HEK293 (cell line): ENCODE measurements around the gene GTF2I.

ENCODE experiments used
- GFI1B ChIP-seq: fragments of 450-650 bp; formaldehyde crosslinking; IDR thresholded peaks from 2 replicates; pipeline ENCODE4 v1.5.1; 2016; ENCODE audit warnings: missing biosample characterization, missing genetic modification characterization
- INSM2 ChIP-seq: fragments of 450-650 bp; formaldehyde crosslinking; IDR thresholded peaks from 2 replicates; pipeline ENCODE4 v1.5.1; 2016; ENCODE audit warnings: missing biosample characterization, missing genetic modification characterization
- PRDM1 ChIP-seq: fragments of 450-650 bp; formaldehyde crosslinking; IDR thresholded peaks from 2 replicates; pipeline ENCODE4; 2016; ENCODE audit warnings: missing biosample characterization, missing genetic modification characterization
- ZBTB17 ChIP-seq: fragments of 450-650 bp; formaldehyde crosslinking; IDR thresholded peaks from 2 replicates; pipeline ENCODE4 v1.5.1; 2016; ENCODE audit warnings: missing biosample characterization, missing genetic modification characterization
- ZBTB21 ChIP-seq: fragments of 450-650 bp; formaldehyde crosslinking; IDR thresholded peaks from 2 replicates; pipeline ENCODE4 v1.5.1; 2017; ENCODE audit warnings: missing biosample characterization, missing genetic modification characterization
- ZBTB44 ChIP-seq: fragments of 450-650 bp; IDR thresholded peaks from 2 replicates; pipeline ENCODE4 v1.5.1; 2018; ENCODE audit warnings: missing biosample characterization, mild to moderate bottlenecking, missing genetic modification characterization
- ZBTB48 ChIP-seq: fragments of 450-650 bp; formaldehyde crosslinking; IDR thresholded peaks from 2 replicates; pipeline ENCODE4 v1.5.1; 2016; ENCODE audit warnings: missing biosample characterization, missing genetic modification characterization
- ZIC2 ChIP-seq: fragments of 450-650 bp; formaldehyde crosslinking; IDR thresholded peaks from 2 replicates; pipeline ENCODE4 v1.5.1; 2016; ENCODE audit warnings: missing biosample characterization, missing genetic modification characterization
- ZNF121 ChIP-seq: fragments of 450-650 bp; formaldehyde crosslinking; IDR thresholded peaks from 2 replicates; pipeline ENCODE4 v1.5.1; 2016; ENCODE audit warnings: missing biosample characterization, missing genetic modification characterization
- ZNF138 ChIP-seq: fragments of 450-650 bp; formaldehyde crosslinking; IDR thresholded peaks from 2 replicates; pipeline ENCODE4 v1.5.1; 2016; ENCODE audit warnings: missing biosample characterization, missing genetic modification characterization, borderline replicate concordance
- ZNF169 ChIP-seq: fragments of 450-650 bp; formaldehyde crosslinking; IDR thresholded peaks from 2 replicates; pipeline ENCODE4 v1.5.1; 2016; ENCODE audit warnings: missing biosample characterization, missing genetic modification characterization
- ZNF184 ChIP-seq: fragments of 450-650 bp; IDR thresholded peaks from 2 replicates; pipeline ENCODE4 v1.5.1; 2018; ENCODE audit warnings: missing biosample characterization, mild to moderate bottlenecking, missing genetic modification characterization
- ZNF19 ChIP-seq: fragments of 450-650 bp; formaldehyde crosslinking; IDR thresholded peaks from 2 replicates; pipeline ENCODE4; 2016; ENCODE audit warnings: missing biosample characterization, missing genetic modification characterization, low read depth
- ZNF423 ChIP-seq: fragments of 450-650 bp; formaldehyde crosslinking; IDR thresholded peaks from 2 replicates; pipeline ENCODE4 v1.5.1; 2016; ENCODE audit warnings: missing biosample characterization, missing genetic modification characterization
- ZNF426 ChIP-seq: fragments of 450-650 bp; formaldehyde crosslinking; IDR thresholded peaks from 2 replicates; pipeline ENCODE4 v1.5.1; 2017; ENCODE audit warnings: missing biosample characterization, missing genetic modification characterization, mild to moderate bottlenecking, inconsistent platforms, moderate library complexity
- ZNF530 ChIP-seq: fragments of 450-650 bp; formaldehyde crosslinking; IDR thresholded peaks from 2 replicates; pipeline ENCODE4 v1.5.1; 2016; ENCODE audit warnings: low read depth, missing biosample characterization, missing genetic modification characterization
- ZNF548 ChIP-seq: fragments of 450-650 bp; formaldehyde crosslinking; IDR thresholded peaks from 2 replicates; pipeline ENCODE4 v1.5.1; 2016; ENCODE audit warnings: missing biosample characterization, missing genetic modification characterization
- ZNF561 ChIP-seq: fragments of 450-650 bp; IDR thresholded peaks from 2 replicates; pipeline ENCODE4 v1.5.1; 2018; ENCODE audit warnings: missing biosample characterization, missing genetic modification characterization, borderline replicate concordance
- ZNF571 ChIP-seq: fragments of 450-650 bp; formaldehyde crosslinking; IDR thresholded peaks from 2 replicates; pipeline ENCODE4 v1.5.0; 2017; ENCODE audit warnings: missing biosample characterization, missing genetic modification characterization
- ZNF600 ChIP-seq: fragments of 450-650 bp; formaldehyde crosslinking; IDR thresholded peaks from 2 replicates; pipeline ENCODE4 v1.5.1; 2016; ENCODE audit warnings: missing biosample characterization, missing genetic modification characterization
- ZNF654 ChIP-seq: fragments of 450-650 bp; formaldehyde crosslinking; IDR thresholded peaks from 2 replicates; pipeline ENCODE4 v1.5.1; 2016; ENCODE audit warnings: low read depth, missing biosample characterization, missing genetic modification characterization
- ZNF658 ChIP-seq: fragments of 450-650 bp; formaldehyde crosslinking; IDR thresholded peaks from 2 replicates; pipeline ENCODE4; 2016; ENCODE audit warnings: missing biosample characterization, missing genetic modification characterization
- ZNF670 ChIP-seq: fragments of 450-650 bp; formaldehyde crosslinking; IDR thresholded peaks from 2 replicates; pipeline ENCODE4 v1.5.1; 2016; ENCODE audit warnings: missing biosample characterization, missing genetic modification characterization, low read depth
- ZNF701 ChIP-seq: fragments of 450-650 bp; formaldehyde crosslinking; IDR thresholded peaks from 2 replicates; pipeline ENCODE4 v1.5.1; 2016; ENCODE audit warnings: missing biosample characterization, missing genetic modification characterization
- ZNF792 ChIP-seq: fragments of 450-650 bp; formaldehyde crosslinking; IDR thresholded peaks from 2 replicates; pipeline ENCODE4 v1.5.1; 2016; ENCODE audit warnings: missing biosample characterization, missing genetic modification characterization
- ZSCAN23 ChIP-seq: fragments of 450-650 bp; formaldehyde crosslinking; IDR thresholded peaks from 2 replicates; pipeline ENCODE4 v1.5.1; 2016; ENCODE audit warnings: missing biosample characterization, missing genetic modification characterization
- TF ChIP-seq, protein P1 (sequence below): fragments of 450-650 bp; formaldehyde crosslinking; IDR thresholded peaks from 2 replicates; pipeline ENCODE4 v1.5.1; 2016; ENCODE audit warnings: missing biosample characterization, missing genetic modification characterization
- TF ChIP-seq, protein P2 (sequence below): fragments of 450-650 bp; formaldehyde crosslinking; IDR thresholded peaks from 2 replicates; pipeline ENCODE4 v1.5.1; 2017; ENCODE audit warnings: missing biosample characterization, mild to moderate bottlenecking, missing genetic modification characterization, moderate library complexity
- TF ChIP-seq, protein P3 (sequence below): fragments of 450-650 bp; formaldehyde crosslinking; IDR thresholded peaks from 2 replicates; pipeline ENCODE4 v1.5.1; 2016; ENCODE audit warnings: missing biosample characterization, missing genetic modification characterization, borderline replicate concordance

The GTF2I gene

DNA sequence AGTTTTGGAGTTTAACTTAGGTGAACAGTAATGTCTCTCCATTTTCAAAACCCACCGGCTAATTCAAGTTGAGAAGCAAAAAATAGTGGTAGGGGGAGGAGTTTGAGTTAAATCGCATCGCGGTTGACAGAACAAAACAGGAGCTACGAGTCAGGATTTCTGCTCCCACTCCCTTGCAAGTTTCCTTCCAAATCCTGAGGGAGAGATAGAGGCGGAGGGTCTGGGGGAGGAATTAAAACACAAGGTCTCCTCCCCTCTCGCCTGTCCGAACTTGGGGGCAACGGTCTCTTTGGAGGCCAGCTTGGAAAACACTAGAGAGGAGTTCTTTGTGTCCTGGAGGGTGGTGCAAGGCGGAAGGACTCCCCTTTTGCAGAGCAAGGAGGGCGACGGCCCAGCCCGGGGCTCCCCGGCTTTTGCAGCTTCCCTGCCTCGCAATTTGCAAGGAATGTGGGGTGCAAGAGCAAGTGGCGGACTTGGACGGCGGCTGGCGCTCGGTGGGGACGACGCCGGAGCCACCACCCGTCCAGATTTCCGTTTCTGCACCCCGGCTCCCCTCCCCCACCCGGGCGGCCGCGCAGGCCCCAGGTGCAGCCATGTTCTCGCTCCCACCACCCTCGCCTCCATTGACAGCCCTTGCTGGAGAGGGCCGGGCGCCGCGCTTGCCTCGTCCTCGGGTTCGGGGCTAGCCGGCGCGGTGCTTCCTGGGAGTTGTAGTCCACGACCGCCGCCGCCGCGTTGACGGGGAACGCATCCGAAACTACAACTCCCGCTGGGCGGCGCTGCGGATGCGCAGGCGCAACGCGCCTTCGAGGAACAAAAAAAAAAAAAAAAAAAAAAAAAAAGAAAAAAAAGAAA lies 454 bp upstream of the GTF2I start (continued):
- TF ChIP-seq, protein P1, sequence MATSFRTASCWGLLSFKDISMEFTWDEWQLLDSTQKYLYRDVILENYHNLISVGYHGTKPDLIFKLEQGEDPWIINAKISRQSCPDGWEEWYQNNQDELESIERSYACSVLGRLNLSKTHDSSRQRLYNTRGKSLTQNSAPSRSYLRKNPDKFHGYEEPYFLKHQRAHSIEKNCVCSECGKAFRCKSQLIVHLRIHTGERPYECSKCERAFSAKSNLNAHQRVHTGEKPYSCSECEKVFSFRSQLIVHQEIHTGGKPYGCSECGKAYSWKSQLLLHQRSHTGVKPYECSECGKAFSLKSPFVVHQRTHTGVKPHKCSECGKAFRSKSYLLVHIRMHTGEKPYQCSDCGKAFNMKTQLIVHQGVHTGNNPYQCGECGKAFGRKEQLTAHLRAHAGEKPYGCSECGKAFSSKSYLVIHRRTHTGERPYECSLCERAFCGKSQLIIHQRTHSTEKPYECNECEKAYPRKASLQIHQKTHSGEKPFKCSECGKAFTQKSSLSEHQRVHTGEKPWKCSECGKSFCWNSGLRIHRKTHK (tag by site-specific recombination): no peak
- TF ChIP-seq ZNF571 (tag by site-specific recombination) (no peak), ZNF169 (tag by site-specific recombination) (no peak), PRDM1 (no peak), ZBTB44 (no peak), INSM2 (tag by site-specific recombination) (0 out of 2 replicates have a peak, but pooled peaks have one; percentile 32), ZNF701 (tag by site-specific recombination) (no peak), ZSCAN23 (no peak), ZNF423 (tag by site-specific recombination) (no peak), ZBTB21 (tag by site-specific recombination) (no peak), ZNF530 (tag by site-specific recombination) (no peak), ZIC2 (tag by site-specific recombination) (no peak), ZNF426 (tag by site-specific recombination) (no peak), ZNF19 (tag by site-specific recombination) (no peak), ZNF121 (tag by site-specific recombination) (no peak), ZNF138 (tag by site-specific recombination) (no peak), ZNF184 (tag by site-specific recombination) (no peak), ZBTB48 (tag by site-specific recombination) (peak; percentile 52; the same call in 1 of the 2 replicates), ZNF792 (tag by site-specific recombination) (no peak), GFI1B (no peak), ZNF548 (tag by site-specific recombination) (no peak), ZNF670 (tag by site-specific recombination) (no peak), ZNF561 (tag by site-specific recombination) (0 out of 2 replicates have a peak, but pooled peaks have one; percentile 46), ZNF658 (tag by site-specific recombination) (no peak), ZNF600 (peak; percentile 52; the same call in 1 of the 2 replicates), ZBTB17 (tag by site-specific recombination) (peak; percentile 77), ZNF654 (no peak)
- TF ChIP-seq, protein P2, sequence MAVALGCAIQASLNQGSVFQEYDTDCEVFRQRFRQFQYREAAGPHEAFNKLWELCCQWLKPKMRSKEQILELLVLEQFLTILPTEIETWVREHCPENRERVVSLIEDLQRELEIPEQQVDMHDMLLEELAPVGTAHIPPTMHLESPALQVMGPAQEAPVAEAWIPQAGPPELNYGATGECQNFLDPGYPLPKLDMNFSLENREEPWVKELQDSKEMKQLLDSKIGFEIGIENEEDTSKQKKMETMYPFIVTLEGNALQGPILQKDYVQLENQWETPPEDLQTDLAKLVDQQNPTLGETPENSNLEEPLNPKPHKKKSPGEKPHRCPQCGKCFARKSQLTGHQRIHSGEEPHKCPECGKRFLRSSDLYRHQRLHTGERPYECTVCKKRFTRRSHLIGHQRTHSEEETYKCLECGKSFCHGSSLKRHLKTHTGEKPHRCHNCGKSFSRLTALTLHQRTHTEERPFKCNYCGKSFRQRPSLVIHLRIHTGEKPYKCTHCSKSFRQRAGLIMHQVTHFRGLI (tag by site-specific recombination): no peak
- TF ChIP-seq, protein P3, sequence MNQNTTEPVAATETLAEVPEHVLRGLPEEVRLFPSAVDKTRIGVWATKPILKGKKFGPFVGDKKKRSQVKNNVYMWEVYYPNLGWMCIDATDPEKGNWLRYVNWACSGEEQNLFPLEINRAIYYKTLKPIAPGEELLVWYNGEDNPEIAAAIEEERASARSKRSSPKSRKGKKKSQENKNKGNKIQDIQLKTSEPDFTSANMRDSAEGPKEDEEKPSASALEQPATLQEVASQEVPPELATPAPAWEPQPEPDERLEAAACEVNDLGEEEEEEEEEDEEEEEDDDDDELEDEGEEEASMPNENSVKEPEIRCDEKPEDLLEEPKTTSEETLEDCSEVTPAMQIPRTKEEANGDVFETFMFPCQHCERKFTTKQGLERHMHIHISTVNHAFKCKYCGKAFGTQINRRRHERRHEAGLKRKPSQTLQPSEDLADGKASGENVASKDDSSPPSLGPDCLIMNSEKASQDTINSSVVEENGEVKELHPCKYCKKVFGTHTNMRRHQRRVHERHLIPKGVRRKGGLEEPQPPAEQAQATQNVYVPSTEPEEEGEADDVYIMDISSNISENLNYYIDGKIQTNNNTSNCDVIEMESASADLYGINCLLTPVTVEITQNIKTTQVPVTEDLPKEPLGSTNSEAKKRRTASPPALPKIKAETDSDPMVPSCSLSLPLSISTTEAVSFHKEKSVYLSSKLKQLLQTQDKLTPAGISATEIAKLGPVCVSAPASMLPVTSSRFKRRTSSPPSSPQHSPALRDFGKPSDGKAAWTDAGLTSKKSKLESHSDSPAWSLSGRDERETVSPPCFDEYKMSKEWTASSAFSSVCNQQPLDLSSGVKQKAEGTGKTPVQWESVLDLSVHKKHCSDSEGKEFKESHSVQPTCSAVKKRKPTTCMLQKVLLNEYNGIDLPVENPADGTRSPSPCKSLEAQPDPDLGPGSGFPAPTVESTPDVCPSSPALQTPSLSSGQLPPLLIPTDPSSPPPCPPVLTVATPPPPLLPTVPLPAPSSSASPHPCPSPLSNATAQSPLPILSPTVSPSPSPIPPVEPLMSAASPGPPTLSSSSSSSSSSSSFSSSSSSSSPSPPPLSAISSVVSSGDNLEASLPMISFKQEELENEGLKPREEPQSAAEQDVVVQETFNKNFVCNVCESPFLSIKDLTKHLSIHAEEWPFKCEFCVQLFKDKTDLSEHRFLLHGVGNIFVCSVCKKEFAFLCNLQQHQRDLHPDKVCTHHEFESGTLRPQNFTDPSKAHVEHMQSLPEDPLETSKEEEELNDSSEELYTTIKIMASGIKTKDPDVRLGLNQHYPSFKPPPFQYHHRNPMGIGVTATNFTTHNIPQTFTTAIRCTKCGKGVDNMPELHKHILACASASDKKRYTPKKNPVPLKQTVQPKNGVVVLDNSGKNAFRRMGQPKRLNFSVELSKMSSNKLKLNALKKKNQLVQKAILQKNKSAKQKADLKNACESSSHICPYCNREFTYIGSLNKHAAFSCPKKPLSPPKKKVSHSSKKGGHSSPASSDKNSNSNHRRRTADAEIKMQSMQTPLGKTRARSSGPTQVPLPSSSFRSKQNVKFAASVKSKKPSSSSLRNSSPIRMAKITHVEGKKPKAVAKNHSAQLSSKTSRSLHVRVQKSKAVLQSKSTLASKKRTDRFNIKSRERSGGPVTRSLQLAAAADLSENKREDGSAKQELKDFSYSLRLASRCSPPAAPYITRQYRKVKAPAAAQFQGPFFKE (tag by site-specific recombination): no peak
